Neural cell (in vitro differentiated cells): ENCODE data around the gene EIF3K. TPM values are rescaled to one million over a fixed set of nuclear protein-coding genes. Genes with fewer than 3 reads are reported as not detected.

Source experiments
- H2AFZ ChIP-seq: fragments of 200-600, 300-800 bp; sonication (generic), shearing (Covaris generic); 2 replicates; pipeline ENCODE4 v1.6.0; 2014; ENCODE audit warnings: low read depth, mild to moderate bottlenecking, antibody characterized with exemption, low read length, moderate library complexity
- H3F3A ChIP-seq: fragments of 200-600 bp; shearing (Covaris generic); 2 replicates; pipeline ENCODE4 v1.6.1; 2016; ENCODE audit warnings: mild to moderate bottlenecking, moderate library complexity, mixed read lengths, antibody characterized with exemption, low read length; ENCODE audit not compliant: insufficient read depth, poor library complexity, severe bottlenecking
- H3K27ac ChIP-seq: fragments of 200-600, 300-800 bp; sonication (generic), shearing (Covaris generic); 2 replicates; pipeline ENCODE4 v1.5.1; 2014; ENCODE audit warnings: mild to moderate bottlenecking, low read length, moderate library complexity
- H3K27me3 ChIP-seq: fragments of 300-800, 200-600 bp; sonication (generic), shearing (Covaris generic); 2 replicates; pipeline ENCODE4 v1.6.0; 2014; ENCODE audit warnings: mild to moderate bottlenecking, low read depth, low read length, moderate library complexity; ENCODE audit not compliant: insufficient read depth
- H3K36me3 ChIP-seq: fragments of 300-800, 200-600 bp; sonication (generic), shearing (Covaris generic); 2 replicates; pipeline ENCODE4 v1.5.1; 2014; ENCODE audit warnings: mild to moderate bottlenecking, antibody characterized with exemption, low read length, moderate library complexity; ENCODE audit not compliant: insufficient read depth
- H3K4me2 ChIP-seq: fragments of 300-800, 200-600 bp; sonication (generic), shearing (Covaris generic); 2 replicates; pipeline ENCODE4 v1.6.0; 2014; ENCODE audit warnings: mild to moderate bottlenecking, low read length
- H3K4me3 ChIP-seq: fragments of 300-800, 200-600 bp; sonication (generic), shearing (Covaris generic); 2 replicates; pipeline ENCODE4 v1.5.1; 2014; ENCODE audit warnings: mild to moderate bottlenecking, low read length, moderate library complexity
- H3K79me2 ChIP-seq: fragments of 200-600 bp; shearing (Covaris generic); replicated peaks from 2 replicates; pipeline ENCODE4 v1.6.0; 2014; ENCODE audit warnings: mild to moderate bottlenecking, low read length, moderate library complexity; ENCODE audit not compliant: insufficient read depth
- H3K9ac ChIP-seq: fragments of 300-800, 200-600 bp; sonication (generic), shearing (Covaris generic); 2 replicates; pipeline ENCODE4 v1.6.1; 2016; ENCODE audit warnings: mild to moderate bottlenecking, low read length, mixed read lengths
- H3K9me2 ChIP-seq: fragments of 200-600 bp; shearing (Covaris generic); 2 replicates; pipeline ENCODE4 v1.6.1; 2016; ENCODE audit warnings: mild to moderate bottlenecking, low read length, mixed read lengths; ENCODE audit not compliant: insufficient read depth
- H3K9me3 ChIP-seq: fragments of 200-600, 300-800 bp; sonication (generic), shearing (Covaris generic); 2 replicates; pipeline ENCODE4 v1.6.1; 2016; ENCODE audit warnings: mild to moderate bottlenecking, mixed run types, low read length, moderate library complexity, mixed read lengths
- H4K20me1 ChIP-seq: fragments of 200-600 bp; shearing (Covaris generic); 2 replicates; pipeline ENCODE4 v1.6.1; 2016; ENCODE audit warnings: mild to moderate bottlenecking, mixed run types; ENCODE audit not compliant: insufficient read depth
- EP300 ChIP-seq: fragments of 450-650 bp; conservative IDR thresholded peaks from 2 replicates; pipeline ENCODE4 v1.6.1; 2014; ENCODE audit warnings: antibody characterized with exemption, mild to moderate bottlenecking, moderate library complexity; ENCODE audit not compliant: poor library complexity, severe bottlenecking
- EZH2 ChIP-seq: fragments of 200-600, 300-800 bp; shearing (Covaris generic), sonication (generic); IDR thresholded peaks from 2 replicates; pipeline ENCODE4 v1.6.1; 2014; ENCODE audit warnings: antibody characterized with exemption, low read length, borderline replicate concordance, mild to moderate bottlenecking; ENCODE audit not compliant: insufficient read depth, poor library complexity, severe bottlenecking
- MXI1 ChIP-seq: fragments of 450-650 bp; conservative IDR thresholded peaks from 2 replicates; pipeline ENCODE4 v1.6.1; 2014; ENCODE audit warnings: antibody characterized with exemption, mild to moderate bottlenecking; ENCODE audit not compliant: poor library complexity, severe bottlenecking
- POLR2AphosphoS5 ChIP-seq: IDR thresholded peaks from 2 replicates; pipeline ENCODE4 v1.6.1; 2012
- RAD21 ChIP-seq: fragments of 450-650 bp; conservative IDR thresholded peaks from 2 replicates; pipeline ENCODE4 v1.6.1; 2014; ENCODE audit warnings: antibody characterized with exemption, mild to moderate bottlenecking, moderate library complexity
- SMC3 ChIP-seq: fragments of 450-650 bp; conservative IDR thresholded peaks from 2 replicates; pipeline ENCODE4 v1.6.1; 2014; ENCODE audit warnings: antibody characterized with exemption, mild to moderate bottlenecking, moderate library complexity; ENCODE audit not compliant: poor library complexity
- TAF1 ChIP-seq: IDR thresholded peaks from 2 replicates; pipeline ENCODE4 v1.6.1; 2012; ENCODE audit warnings: low read depth
- polyA plus RNA-seq: library from polyadenylated mRNA; depleted of rRNA; stranded (reverse); fragments of >200 nt; gene quantifications from 2 replicates; pipeline ENCODE4 v1.2.3, GENCODE V29; 2014
- TF ChIP-seq, protein P1 (sequence below): fragments of 450-650 bp; IDR thresholded peaks from 2 replicates; pipeline ENCODE4 v1.5.1; 2014; ENCODE audit warnings: antibody characterized with exemption, mild to moderate bottlenecking, moderate library complexity; ENCODE audit not compliant: poor library complexity, severe bottlenecking
- TF ChIP-seq, protein P2 (sequence below): IDR thresholded peaks from 2 replicates; pipeline ENCODE4 v1.6.1; 2012; ENCODE audit warnings: borderline replicate concordance

Gene EIF3K
- polyA plus RNA-seq, 1 donor from 2014 or later = 462 TPM

DNA sequence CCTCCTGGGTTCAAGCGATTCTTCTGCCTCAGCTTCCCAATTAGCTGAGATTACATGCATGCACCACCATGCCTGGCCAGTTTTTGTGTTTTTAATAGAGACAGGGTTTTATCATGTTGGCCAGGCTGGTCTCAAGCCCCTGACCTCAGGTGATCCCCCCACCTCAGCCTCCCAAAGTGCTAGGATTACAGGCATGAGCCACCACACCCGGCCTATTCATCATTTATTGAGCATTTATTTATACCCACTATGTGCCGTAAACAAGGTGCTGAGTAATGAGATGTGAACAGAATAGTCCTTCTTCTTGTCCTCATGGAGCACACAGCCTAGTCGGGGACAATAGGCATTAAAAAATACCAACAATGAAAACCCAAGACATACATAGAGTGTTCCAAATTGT, 54.0 kb downstream of the EIF3K start:
- H3K27me3 ChIP-seq = no peaks in the 10 kb centered on the region
- H2AFZ ChIP-seq = no peak overlapping the region
- H3K9me3 ChIP-seq = no peaks in the 10 kb centered on the region
- H3K9ac ChIP-seq = no peak overlapping the region
- H3K79me2 ChIP-seq = peaks cover 27% of the 10 kb centered on the region
- no peaks in the 10 kb centered on the region for H3K9me2 ChIP-seq
- TF ChIP-seq EZH2 (no peak), MXI1 (no peak), TAF1 (no peak), RAD21 (no peak), EP300 (no peak), SMC3 (no peak), POLR2AphosphoS5 (no peak)
- TF ChIP-seq, protein P1, sequence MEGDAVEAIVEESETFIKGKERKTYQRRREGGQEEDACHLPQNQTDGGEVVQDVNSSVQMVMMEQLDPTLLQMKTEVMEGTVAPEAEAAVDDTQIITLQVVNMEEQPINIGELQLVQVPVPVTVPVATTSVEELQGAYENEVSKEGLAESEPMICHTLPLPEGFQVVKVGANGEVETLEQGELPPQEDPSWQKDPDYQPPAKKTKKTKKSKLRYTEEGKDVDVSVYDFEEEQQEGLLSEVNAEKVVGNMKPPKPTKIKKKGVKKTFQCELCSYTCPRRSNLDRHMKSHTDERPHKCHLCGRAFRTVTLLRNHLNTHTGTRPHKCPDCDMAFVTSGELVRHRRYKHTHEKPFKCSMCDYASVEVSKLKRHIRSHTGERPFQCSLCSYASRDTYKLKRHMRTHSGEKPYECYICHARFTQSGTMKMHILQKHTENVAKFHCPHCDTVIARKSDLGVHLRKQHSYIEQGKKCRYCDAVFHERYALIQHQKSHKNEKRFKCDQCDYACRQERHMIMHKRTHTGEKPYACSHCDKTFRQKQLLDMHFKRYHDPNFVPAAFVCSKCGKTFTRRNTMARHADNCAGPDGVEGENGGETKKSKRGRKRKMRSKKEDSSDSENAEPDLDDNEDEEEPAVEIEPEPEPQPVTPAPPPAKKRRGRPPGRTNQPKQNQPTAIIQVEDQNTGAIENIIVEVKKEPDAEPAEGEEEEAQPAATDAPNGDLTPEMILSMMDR = no peak
- TF ChIP-seq, protein P2, sequence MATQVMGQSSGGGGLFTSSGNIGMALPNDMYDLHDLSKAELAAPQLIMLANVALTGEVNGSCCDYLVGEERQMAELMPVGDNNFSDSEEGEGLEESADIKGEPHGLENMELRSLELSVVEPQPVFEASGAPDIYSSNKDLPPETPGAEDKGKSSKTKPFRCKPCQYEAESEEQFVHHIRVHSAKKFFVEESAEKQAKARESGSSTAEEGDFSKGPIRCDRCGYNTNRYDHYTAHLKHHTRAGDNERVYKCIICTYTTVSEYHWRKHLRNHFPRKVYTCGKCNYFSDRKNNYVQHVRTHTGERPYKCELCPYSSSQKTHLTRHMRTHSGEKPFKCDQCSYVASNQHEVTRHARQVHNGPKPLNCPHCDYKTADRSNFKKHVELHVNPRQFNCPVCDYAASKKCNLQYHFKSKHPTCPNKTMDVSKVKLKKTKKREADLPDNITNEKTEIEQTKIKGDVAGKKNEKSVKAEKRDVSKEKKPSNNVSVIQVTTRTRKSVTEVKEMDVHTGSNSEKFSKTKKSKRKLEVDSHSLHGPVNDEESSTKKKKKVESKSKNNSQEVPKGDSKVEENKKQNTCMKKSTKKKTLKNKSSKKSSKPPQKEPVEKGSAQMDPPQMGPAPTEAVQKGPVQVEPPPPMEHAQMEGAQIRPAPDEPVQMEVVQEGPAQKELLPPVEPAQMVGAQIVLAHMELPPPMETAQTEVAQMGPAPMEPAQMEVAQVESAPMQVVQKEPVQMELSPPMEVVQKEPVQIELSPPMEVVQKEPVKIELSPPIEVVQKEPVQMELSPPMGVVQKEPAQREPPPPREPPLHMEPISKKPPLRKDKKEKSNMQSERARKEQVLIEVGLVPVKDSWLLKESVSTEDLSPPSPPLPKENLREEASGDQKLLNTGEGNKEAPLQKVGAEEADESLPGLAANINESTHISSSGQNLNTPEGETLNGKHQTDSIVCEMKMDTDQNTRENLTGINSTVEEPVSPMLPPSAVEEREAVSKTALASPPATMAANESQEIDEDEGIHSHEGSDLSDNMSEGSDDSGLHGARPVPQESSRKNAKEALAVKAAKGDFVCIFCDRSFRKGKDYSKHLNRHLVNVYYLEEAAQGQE = no peak
- no peaks in the 10 kb centered on the region for H3K36me3 ChIP-seq
- no peak overlapping the region for H3K27ac ChIP-seq
- no peak overlapping the region for H3K4me2 ChIP-seq
- H3K4me3 ChIP-seq = no peak overlapping the region
- H4K20me1 ChIP-seq = no peaks in the 10 kb centered on the region
- H3F3A ChIP-seq = no peaks in the 10 kb centered on the region

DNA sequence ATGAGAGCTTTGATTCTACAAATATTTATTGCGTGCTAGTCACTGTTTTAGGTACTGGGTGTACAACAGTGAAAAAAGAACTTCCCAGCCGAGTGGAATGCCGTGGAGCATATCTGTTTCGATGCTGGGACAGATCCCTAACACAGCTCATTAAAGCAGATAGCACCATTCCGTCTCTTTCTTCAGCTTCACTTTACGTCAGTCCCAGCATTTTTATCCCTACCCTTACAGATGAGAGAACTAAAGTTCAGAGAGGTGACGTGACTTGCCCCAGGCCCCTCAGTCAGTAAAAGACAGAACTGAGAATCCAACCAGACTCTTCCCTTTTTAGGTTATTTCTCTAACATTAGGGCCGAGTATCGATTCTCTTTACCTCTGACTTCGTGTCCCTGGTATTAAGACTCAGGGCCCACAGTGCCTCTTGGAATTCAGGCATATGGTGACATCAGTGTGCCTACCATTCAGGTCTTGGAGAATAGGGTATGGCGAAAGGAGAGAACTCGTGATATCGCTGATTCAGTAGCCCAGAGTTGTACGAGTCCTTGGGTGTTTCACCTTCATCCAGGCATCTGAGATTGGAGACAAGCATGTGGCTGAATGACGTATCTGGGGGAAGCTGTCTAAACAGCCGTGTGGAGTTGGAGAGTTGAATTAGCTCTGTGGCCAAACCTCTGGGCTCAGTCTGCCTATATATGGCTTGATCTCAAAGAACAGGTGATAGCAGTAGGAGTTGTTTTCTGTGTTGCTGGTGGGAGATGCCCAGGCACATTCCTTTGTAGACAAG, 55.6 kb downstream of the EIF3K start:
- Histone ChIP-seq H3K4me2 (no peak overlapping the region), H3K27me3 (no peaks in the 10 kb centered on the region), H2AFZ (no peak overlapping the region), H3K79me2 (peaks cover 27% of the 10 kb centered on the region), H3K36me3 (no peaks in the 10 kb centered on the region), H3K9me3 (no peaks in the 10 kb centered on the region), H3K4me3 (no peak overlapping the region), H3K9ac (no peak overlapping the region), H3K27ac (no peak overlapping the region), H3K9me2 (no peaks in the 10 kb centered on the region), H4K20me1 (no peaks in the 10 kb centered on the region), H3F3A (no peaks in the 10 kb centered on the region)
- TF ChIP-seq MXI1 (no peak), RAD21 (no peak), SMC3 (no peak), EZH2 (no peak), EP300 (no peak), TAF1 (no peak), POLR2AphosphoS5 (no peak)
- TF ChIP-seq, protein P2 = no peak
- TF ChIP-seq, protein P1 = no peak
